Superior temporal gyrus (tissue), 1 donor: ENCODE data around the gene SIRT3.
"Not testable (repeated sequence)": the region's sequence is repeated elsewhere in the genome, so short reads cannot be mapped to it uniquely, and the experiment has no call there.

Source experiments
- DNase-seq: peaks from one replicate; pipeline ENCODE4 v3.0.0-alpha.2; 2016; ENCODE audit errors: extremely low spot score

The SIRT3 gene

DNA sequence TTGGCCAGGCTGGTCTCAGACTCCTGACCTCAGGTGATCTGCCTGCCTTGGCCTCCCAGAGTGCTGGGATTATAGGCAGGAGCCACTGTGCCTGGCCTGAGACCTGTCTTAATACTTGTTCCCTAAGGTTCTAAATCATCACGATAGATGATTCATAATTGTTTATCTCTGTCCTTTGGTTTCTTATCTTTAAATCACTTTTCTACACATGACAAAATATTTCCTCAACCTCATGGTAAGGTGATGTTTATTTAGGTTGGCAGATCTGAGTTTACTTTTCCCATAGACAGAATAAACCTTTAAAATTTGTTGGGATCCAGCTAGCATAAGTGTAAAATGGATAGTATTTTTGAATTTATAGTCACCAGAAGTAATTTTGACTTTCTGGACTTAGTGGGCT, 4.2 kb upstream of the SIRT3 start:
- DNase-seq, result no peak

DNA sequence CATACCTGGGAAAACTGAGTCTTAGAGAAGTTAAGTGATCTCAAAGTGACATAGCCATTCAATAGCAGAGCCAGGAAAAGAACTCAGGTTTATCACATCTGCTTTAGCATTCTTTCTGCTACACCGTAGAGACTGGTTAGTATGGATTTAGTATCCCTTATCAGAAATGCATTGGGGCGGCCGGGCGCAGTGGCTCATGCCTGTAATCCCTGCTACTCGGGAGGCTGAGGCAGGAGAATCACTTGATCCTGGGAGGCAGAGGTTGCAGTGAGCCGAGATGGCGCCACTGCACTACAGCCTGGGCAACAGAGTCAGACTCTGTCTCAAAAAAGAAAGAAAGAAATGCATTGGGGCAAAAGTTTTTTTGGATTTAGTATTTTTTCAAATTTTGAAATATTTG, 2.2 kb upstream of the SIRT3 start:
- not testable (repeated sequence) for DNase-seq

DNA sequence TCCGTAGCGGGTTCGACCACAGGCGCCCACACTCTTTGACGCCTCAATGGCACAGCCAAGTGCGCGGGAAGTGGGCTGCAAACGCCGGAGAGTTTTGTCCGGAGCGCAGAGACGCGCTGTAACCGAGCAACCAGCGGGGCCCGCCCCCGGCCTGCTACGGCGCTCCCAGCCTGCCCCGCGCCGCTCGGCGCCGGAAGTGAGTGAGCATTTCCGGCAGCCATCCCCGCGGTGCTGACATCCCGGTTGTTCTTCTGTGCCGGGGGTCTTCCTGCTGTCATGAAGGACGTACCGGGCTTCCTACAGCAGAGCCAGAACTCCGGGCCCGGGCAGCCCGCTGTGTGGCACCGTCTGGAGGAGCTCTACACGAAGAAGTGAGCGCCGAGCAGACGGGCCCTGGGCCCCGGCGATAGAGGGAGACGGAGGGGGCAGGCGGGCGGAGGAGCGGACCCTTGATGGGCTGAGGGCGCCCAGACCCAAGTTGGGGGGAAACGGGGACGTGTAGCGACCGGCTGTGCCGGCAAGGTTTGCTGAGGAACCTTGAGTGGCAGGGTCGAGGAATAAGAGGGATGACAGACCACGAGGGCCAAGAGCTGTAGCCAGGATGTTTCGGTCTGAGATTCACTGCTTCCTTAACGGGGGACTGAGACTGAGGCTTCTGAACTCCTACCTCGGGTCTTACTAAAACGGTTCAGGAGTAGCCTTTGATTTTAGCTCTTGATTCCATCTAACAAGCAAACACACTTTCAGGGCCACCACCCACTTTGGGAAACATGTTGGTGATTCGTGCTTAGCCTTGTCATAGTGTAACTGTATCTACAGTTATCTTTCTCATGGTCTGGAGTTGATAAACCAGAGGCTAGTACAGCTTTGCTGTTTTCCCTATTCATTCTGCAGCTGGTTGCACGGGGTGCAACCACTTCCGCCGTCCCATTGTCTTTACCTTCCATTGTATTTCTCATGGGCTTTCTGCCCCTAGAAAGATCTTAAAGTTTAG, 929 bp upstream of the SIRT3 start, which contains the start of gene PSMD13:
PSMD13 (plus strand) TSS at position 203 of the 994 bp plus-strand sequence; CDS start at position 277, 74 bp downstream.
- DNase-seq, result peak; percentile 86

DNA sequence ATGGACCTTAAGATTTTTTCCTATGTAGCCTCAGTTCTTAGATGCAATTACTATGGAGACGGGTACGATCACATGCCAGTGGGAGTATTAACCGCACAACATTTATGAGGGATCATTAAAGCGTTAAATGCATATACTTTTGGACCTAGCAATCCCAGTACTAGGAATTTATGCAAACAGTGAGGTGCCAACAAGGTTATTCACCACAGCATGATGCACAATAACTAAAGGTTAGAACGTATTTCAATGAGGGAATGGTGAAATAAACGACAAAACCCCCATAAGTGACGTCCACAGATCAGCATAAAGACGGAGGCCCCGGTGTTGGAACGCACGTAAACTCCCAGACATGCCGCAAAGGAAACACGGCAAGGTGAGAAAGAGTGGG, 539 bp downstream of the SIRT3 start:
- peak; percentile 31 for DNase-seq

DNA sequence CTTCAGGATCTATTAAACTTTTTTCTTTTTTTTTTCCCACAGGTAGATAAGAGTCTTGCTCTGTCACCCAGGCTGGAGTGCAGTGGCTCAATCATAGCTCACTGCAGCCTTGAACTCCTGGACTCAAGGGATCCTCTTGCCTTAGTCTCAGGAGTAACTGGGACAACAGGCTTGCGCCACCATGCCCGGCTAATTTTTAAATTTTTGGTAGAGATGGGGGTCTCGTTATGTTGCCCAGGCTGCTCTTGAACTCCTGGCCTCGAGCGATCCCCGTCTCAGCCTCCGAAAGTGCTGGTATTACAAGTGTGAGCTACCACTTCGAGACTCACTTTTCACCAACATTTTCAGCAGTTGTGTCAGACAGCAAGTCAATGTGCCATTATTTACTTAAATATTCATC, 962 bp downstream of the SIRT3 start:
- no peak for DNase-seq

DNA sequence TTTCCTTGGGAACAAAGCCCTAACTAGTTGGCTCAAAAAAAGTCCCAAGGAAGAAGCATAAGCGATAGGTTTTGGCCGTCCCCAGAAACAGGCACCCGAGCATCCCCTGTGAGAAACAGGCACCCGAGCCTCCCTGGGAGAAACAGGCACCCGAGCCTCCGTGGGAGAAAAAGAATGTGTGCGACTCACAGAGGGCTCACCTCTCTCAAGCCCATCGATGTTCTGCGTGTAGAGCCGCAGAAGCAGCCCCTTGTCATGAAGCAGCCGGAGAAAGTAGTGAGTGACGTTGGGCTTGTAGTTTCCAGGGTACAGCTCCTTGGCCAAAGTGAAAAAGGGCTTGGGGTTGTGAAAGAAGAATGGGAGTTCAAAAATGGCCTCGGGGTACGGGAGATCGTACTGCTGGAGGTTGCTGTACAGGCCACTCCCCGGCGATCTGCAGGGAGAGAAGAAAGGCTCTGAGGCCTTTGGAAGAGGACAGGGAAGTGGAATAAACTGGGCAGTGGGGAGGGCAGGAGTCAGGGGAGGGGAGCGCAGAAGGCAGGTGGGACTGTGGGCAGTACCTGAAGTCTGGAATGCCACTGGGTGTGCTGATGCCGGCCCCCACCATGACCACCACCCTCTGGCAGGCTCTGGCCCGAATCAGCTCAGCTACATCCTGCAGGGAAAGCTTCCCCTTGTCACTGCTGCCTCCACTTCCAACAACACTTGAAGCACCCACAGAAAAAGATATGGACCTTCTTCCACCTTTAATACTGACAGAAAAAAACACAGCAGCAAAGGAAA, 3.2 kb downstream of the SIRT3 start:
- no peak for DNase-seq

DNA sequence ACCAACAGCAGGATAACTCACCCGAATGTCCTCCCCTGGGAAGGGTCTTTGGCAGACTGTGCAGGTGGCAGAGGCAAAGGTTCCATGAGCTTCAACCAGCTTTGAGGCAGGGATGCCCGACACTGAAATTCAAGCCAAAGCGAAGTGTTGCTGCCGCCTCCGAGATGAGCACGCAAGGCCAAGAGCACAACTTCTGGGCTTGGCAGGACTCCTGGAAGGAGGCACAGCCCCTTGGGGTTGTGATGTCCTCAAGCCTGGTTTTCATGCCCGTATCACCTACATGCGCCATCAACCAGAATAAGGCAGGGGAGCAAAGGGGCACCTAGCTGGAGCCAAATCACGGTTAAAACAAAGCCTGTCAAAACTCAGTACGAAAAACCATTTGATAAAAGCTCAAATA, 5.7 kb downstream of the SIRT3 start:
- no peak for DNase-seq

DNA sequence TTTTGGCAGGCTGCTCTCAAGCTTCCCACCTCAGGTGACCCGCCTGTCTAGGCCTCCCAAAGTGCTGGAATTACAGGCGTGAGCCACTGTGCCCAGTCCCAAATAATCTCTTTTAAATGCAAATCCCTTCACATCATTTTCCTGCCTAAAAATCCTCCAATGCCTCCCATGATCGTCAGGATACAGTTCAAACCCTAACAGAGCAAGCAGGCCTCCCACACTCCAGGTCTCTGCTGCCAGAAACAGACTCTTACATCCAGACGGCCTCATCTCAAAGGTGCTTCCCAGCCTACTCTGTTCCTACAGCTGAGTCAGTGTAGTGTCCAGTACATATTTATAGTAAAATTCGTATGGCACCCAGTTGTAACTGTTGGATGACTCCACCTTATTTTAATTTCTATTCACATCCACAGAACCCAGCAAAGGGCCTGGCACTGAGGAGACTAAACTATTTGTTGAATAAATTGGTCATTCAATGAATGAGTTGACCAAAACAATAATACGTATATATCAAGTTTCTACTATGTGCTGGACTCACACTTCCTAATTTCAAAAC, 8.2 kb downstream of the SIRT3 start:
- no peak for DNase-seq

DNA sequence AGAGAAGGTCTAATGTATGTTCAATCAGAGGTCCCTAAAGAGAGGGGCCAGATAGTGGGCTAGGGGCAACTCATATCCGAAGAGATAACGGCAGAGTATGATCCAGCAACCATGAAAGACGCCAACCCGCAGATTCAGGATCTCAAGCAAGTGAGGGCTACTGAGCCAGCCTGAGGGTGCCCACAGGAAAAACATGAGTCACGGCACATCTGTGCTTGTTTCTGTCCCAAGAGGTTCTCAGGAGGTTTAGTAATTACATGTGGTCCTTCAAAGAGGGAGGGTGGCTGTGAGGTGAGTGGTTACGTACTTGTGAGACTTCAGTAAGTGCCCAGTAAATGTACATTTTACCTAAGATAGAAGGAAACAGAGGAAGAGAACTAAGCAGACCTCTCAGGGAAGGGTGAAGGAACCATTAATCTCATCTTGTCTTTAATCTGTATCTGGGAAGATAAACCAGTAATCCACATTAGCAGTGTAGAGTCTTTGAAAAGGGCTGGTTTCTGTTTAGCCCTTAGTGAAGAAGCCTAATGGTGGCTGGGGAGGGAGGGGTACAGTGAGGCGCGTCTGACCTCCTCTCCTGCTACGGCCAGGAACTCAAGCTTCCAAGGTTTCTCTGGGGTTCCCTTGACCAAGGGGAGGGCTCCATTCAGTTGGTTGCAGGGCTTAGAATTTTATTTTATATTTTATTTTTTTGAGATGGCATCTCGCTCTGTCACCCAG, 10.2 kb downstream of the SIRT3 start:
- no peak for DNase-seq

DNA sequence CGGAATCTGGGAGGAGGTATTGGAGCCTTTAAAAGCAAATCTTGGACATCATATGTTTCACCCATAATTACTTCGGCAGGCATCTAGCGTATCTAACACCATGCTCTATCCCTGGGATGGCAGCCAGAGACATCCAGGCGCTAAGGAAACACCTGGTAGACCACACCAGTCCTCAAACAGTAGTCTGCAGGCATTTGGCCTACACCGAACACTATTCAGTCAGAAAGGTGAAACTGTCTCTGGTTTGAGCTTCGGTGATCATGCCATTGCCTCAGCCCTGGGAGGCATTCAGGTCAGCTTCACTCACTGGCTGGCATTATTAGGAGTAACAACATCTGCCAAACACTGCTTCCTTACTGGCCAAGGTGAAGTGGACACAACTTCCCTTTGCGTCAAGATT, 11.7 kb downstream of the SIRT3 start:
- DNase-seq, result no peak

DNA sequence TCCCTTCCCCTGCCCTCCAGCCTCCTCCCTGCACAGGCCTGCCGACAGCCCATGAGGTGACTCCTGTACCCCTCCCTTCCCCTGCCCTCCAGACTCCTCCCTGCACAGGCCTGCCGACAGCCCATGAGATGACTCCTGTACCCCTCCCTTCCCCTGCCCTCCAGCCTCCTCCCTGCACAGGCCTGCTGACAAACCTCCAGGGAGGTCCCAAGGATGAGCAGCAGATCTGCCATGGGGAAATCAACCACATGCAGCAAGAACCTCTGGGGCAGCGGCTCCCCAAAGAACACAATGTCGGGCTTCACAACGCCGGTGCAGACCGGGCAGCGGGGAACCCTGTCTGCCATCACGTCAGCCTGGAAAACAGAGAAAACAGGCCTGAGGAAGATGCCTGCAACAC, 12.3 kb downstream of the SIRT3 start:
- no peak for DNase-seq

DNA sequence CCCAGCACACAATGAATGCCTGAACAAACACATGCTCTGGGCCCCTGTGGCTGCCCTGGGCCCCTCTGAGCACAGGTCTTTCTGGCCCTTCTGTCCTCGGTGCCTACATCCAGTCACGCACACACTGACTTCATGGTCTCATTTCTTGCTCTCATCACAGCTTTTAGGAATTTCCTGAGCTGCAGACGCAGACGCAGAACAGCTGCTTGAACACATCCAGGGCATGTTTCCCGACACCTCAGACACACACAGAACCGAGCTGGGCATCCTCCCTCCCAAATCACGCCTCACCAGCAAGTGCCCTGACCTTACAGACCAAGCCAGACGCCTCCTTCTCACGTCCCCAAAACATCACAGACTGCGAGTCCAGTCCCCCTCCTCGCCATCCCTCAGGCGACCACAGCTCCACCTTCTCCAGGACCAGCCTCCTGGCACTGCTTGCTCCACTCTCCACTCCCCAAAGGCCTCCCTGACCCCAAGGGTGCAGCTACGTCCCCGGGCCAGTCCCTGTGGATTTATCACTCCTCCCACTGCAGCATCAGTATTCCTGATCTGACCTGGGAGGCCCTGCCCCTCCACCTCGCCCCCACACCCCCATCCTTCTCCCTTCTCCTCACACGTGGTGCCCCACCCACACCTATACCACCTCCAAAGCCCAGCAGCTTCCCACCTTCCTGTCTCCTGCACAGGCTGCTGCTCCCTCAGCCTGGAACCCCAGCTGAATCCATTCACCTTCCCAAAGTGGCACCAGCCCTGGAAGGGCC, 12.9 kb downstream of the SIRT3 start:
- no peak for DNase-seq

DNA sequence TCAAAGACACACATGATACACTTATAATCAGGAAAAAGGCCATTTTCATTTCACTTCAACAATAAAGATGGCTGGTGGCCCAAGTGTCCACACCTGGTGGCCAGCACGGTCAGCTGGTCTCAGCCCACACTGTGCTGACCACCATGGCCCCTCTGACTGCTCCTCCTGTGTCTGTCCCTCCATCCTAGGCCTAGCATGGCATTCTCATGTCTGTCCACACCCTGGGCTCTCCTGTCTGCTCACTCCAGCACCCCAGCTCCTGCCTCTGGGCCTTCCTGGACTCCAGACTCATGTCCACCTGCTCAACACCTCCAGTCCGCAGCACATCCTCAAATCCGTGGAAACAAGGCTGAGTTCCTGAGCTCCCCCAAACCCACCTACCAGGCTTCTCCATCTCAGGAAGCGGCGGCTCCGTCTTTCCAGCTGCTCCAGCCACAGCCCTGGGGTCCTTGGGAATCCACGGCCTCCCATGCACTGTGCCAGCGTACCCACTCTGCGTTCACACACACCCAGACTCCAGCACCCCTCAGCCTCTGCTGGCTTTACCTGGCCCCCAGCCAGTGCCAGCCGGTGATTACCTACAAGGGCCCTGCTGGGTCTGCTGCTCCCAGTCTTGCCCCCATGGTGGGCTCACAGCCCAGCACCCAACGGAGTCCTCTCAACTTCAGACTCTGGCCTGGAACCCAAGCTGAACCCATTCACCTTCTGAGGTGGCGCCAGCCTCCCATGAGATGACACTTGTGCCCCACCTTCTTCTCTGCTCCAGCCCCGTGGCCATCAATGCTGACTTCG, 13.9 kb downstream of the SIRT3 start:
- no peak for DNase-seq

DNA sequence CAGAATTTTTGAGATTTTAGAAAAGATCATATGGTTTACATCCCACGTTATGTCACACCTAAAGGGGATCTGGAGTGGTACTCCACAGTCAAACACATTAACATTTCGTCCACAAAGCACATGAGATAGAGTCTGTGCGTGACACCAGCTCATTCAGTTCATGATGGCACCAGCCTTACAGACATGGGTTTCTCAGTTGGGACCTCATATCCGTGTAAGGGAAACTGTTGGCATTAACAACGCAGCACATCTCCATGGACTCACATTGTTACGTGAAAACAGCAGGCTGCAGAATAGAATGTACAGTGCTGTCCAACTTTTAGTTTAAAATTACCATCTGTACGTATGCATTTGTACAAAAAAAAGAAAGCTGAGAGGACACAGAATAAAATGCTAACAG, 14.6 kb downstream of the SIRT3 start:
- peak; percentile 51 for DNase-seq

DNA sequence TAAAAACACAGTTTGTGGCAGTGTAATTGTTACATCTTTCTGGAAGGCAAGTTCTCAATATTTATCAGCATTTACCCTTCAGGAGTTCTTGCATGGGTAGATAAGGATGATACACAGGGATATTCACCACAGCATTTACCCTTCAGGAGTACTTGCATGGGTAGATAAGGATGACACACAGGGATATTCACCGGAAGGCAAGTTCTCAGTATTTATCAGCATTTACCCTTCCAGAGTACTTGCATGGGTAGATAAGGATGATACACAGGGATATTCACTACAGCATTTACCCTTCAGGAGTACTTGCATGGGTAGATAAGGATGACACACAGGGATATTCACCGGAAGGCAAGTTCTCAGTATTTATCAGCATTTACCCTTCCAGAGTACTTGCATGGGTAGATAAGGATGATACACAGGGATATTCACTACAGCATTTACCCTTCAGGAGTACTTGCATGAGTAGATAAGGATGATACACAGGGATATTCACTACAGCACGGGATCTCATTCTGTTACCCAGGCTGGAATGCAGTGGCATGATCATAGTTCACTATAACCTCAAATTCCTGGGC, 15.4 kb downstream of the SIRT3 start:
- not testable (repeated sequence) for DNase-seq

DNA sequence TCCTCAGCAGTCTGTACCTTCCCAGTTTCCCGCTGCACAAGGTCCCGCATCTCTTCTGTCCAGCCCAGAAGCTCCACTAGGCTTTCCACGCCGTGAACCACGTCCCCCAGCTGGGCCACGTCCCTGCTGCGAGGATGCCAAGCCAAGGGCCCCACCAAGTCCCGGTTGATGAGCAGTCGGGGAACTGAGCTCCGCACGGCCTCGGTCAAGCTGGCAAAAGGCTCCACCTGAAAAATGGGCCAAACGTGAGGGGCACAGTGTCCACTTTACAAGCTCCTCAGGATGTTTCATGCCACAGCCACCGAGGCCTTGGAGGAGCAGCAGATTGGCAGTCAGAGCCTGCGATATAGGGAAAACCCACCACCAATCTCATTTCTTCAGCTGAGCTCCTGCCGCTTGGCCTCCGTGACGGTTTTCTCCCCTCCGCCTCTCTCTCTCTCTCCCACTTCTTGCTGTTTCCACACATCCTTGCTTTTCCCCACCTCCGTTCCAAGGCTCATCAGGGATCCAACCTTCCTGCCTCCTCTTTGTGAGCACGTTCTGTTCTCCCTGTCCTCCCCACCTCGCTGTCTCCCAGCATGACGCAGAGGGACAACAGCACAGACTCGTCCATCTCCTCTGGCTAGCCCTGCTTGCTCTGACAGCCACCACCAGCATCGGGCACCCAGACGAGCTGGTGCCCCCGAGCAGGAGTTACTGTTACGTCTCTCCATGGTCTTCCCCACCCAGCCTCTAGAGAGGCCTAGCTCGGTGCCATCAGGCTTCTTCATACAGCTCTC, 17.1 kb downstream of the SIRT3 start:
- no peak for DNase-seq

DNA sequence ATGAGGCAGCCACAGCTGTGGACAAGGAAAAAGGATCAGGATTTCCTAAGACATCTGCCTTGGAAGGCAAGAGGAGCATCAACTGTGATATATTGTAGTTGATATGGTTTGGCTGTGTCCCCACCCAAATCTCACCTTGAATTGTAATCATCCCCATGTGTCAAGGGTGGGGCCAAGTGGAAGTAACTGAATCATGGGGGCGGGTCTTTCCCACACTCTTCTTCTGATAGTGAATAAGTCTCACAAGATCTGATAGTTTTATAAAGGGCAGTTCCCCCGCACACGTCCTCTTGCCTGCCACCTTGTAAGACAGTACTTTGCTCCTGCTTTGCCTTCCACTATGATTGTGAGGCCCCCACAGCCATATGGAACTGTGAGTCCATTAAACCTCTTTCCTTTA, 18.4 kb downstream of the SIRT3 start:
- no peak for DNase-seq

DNA sequence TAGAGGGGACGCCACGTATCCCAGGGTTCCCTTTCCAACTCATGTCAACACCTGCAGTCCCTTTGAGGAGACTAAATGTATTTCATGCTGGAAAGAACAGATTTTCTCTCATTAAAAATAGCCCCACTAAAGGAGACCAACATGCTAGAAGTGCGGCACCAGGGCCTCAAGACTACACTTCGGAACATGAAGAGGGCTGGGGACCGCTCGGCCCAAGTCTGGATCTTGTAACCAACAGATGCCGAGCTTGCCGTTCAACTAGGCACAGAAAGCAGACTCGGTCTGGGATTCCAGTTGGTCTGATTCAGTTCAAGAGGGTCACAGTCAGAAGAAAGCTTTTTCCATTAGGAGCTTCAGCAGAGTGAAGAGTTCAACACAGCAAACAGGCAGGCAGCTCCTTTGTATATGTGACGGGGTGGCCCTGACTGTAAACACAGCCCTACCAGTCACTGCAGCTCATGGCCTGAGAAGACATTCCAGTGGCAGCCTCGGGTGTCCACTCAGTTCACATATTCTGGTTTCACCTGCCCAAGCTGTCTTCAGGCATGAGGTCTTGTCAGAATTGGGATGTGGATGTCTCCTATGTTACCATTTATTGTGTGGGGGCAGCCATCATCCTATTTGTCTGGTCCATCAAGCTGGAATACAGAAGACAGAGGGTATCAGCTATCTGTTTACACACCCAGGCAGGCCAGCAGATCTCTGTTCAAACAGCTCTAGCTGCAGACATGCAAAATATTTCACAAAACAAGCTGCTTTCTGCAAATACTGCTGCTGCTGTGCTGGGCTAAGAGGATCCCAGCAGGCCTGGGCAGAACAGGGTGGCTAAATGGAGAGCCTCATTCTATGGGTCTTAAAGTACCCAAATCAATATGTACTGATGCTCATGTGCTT, 19.8 kb downstream of the SIRT3 start:
- DNase-seq, result no peak
